Stimulated activated CD4-positive, alpha-beta T cell treated with anti-CD3 and anti-CD28 coated beads, Interleukin-15, amount 100 ng/mL, for 48 hours (primary cell): Measurements from ENCODE around the gene ADGRD2.

Experiments used
- DNase-seq, 2 donors: peaks; one replicate each; pipeline ENCODE4 v3.0.0-alpha.2; 2020; ENCODE audit warnings: low read depth in 2 of 2

The ADGRD2 gene

DNA sequence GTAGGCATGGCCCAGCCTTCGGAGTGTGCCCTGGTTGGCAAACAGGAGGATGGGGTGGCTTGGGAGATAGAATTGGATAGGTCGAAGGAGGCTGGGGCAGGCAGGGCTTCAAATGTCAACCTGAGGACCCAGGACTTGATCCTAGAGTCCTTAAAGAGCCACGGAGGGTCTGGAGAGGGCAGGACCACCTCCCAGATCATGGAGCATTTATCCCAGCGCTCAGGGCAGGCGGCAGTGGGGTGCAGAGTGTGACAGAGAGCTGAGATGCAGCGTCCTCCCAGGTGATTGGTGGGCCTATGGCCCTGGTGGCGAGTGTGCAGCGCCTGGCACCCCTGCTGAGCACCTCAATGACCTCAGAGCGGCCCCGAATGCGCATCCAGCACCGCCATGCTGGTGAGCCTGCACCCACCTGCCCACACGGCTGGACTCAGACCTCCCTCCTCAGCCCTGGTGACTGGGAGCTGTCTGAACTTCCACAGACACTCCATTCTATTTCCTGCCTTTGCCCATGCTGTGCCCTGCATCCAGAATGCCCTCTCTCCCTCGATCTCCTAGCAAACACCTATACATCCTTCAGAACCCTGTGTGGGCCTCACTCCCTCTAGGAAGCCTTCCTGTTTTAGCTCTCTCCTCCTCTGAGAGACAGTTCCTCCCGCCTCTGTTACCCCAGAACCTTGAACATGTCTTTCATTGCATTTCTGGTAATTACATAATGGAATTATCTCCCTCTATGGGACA is 6.3 kb downstream of the ADGRD2 start:
- DNase-seq: no peak

DNA sequence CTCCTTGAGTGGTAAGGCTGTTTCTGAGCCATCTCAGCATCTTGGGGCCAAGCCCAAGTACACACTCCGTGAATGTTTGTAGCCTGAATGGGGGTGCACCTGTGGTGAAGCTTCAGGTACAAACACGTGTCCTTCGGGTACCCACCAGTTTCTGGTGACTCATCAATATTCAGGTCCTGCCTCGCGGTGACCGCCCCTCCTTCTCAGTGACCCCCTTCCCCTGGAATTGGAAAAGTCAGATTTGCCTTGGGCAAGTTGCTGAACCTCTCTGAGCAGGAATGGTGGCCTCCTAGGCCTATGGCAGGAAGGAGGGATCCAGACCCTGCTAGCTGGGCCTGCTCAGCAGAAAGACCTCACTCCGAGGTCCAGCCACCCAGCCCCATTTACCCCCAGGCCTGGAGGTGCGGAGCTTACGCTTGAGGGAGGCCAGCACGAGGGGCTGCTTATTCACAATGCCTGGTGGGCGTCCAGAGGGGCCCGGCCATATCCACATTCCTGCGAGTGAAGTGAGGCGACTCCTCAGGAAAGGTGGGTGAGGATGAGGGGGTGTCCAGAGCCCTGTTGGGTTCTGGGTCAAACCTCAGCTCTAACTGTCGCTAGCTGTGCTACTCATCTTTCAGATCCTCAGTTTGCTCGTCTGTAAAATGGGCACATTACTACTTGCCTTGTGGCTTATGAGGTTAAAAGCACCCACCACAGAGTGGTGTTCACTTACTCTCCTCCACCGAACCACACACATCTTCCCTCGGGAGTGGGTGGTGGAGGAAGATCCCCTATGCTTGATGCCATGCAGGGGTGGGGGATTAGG is 7.0 kb downstream of the ADGRD2 start:
- no peak for DNase-seq

DNA sequence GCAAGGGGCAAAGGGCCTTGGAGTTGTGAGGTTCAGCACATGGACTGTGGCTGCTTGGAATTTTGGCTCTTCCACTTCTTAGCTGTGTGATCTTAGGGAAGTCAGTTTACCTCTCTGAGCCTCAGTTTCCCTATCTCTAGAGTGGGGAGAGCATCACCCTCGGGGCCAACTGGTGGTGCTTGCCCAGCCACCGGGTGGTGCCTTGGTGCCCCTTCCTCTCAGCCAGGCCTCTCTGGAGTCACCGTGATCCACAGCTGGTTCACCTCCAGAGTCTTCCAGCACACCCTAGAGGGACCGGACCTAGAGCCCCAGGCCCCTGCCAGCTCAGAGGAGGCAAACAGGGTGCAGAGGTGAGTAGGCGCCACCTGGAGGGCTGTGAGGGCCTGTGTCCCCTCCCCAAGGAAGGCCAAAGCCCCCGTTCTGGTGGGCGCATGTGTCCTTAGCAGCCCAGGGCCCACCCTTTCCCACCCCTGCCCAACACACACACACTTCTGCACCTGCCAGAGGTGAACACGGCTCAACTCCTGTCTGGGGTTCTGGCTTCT is 7.7 kb downstream of the ADGRD2 start:
- no peak for DNase-seq

DNA sequence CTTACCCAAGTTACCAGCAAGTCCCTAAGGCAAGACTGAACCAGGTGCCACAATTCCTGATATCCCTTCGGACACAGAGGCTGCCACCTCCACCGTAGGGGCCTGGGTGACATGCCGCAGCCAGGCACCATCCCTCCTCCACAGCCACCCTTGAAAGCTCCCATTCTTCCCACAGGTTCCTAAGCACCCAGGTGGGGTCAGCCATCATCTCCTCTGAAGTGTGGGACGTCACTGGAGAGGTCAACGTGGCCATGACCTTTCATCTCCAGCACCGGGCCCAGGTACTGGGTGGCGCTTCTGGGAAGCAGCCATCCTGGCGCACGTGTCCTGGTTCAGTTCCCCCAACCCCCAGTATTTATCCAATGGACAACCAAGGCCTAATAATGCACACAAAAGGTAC is 8.2 kb downstream of the ADGRD2 start:
- DNase-seq: no peak

- DNase-seq: no peak
Observed at GRCh38 chr9:124462739-124463138, 12.5 kb downstream of the ADGRD2 start.

- no peak for DNase-seq
Observed at GRCh38 chr9:124465736-124466135, 15.5 kb downstream of the ADGRD2 start.

DNA sequence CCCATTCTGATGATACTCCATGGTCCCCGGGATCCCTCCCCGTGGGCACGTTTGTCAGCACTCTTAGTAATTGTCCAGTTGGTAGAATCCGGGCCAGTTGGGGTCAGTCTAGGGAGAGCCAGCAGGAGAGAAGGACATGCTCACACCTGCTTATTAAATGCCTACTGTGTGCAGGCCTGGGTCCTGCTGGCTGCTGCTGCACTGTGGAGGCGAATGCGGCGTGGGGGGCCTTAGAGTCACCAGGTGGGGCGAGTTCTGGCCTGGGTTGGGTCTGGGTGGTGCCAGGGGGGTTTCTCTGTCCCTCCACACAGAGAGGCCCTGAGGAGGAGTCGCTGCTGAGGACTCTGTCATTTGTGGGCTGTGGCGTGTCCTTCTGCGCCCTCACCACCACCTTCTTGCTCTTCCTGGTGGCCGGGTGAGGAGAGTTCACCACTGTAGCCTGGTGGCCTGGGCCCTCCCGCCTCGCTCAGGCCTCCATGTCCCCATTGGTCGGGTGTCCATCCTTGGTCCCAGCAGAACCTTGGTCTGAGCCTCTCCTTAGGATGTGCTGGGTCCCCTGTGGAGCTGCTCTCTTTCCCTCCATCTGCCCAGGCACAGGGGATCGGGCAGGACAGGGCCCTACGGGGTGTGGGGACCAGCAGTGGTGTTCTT is 17.3 kb downstream of the ADGRD2 start:
- no peak for DNase-seq

DNA sequence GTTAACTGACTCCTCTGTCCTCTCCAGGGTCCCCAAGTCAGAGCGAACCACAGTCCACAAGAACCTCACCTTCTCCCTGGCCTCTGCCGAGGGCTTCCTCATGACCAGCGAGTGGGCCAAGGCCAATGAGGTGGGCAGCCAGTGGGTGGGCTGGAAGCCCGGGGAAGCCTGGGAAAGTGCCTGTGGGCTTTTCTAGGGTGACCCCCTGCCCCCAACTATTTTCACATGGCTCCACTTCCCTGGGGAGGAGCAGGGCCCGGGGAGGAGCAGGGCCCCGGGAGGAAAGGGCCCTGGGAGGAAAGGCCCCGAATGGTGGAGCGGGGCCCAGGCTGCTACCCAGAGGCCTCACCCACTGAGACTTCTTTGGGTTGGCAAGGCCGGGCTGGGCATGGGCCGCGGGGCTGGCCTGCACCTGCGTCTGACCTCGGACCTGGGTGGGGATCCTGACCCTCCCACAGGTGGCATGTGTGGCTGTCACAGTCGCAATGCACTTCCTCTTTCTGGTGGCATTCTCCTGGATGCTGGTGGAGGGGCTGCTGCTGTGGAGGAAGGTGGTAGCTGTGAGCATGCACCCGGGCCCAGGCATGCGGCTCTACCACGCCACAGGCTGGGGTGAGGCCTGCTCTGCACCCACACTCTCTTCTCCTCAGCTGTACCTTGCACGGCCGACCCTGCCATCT is 17.9 kb downstream of the ADGRD2 start:
- no peak for DNase-seq

DNA sequence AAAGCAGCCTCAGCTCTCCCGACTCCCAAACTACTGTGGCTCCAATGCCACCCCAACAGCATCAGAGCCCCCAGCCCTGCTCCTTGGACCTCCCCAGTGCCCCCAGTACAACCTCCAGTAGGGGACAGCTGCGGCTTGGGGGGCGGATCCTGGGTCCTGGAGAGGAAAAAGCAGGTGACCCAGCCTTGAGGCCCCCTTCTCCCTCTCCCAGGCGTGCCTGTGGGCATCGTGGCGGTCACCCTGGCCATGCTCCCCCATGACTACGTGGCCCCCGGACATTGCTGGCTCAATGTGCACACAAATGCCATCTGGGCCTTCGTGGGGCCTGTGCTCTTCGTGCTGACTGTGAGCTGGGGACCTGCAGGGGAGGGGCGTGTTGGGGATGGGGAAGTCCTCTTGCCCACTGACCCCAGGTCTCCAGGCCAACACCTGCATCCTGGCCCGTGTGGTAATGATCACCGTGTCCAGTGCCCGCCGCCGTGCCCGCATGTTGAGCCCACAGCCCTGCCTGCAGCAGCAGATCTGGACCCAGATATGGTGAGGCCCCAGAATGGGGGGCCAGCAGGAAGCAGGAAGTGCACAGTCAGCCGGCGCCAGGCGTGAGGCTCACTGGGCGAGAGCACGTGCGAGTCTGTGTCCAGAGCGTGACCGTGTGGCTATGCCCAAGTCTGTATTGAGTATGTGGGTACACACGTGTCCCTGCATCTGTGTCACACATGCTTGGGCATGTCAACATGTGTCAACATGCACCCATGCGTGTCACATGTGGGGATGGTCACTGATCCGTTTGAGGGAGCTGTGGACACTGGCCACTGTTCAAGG is 19.0 kb downstream of the ADGRD2 start:
- no peak for DNase-seq

GRCh38 chr9:124470306-124470705 is 20.1 kb downstream of the ADGRD2 start:
- no peak for DNase-seq

- no peak for DNase-seq
Observed at GRCh38 chr9:124470726-124471125, 20.5 kb downstream of the ADGRD2 start.

GRCh38 chr9:124471761-124472160 is 21.5 kb downstream of the ADGRD2 start:
- no peak for DNase-seq

DNA sequence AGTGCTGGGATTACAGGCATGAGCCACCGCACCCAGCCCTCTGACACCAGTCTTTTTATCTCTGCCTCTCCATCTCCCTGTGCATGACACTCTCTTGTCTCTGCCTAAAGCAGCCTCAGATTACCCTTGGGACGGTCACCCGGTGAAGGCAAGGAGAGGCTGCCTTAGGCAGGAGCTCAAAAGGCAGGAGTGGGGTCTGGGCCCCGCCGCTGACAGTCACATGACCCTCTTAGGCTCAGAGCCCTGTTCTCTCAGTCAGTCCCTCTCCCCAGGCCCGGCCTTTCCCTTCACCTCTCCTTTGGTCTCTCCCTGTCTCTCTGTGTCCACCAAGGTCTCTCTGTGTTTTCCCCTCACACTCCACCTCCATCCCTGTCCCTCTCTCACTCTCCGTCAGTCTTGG is 22.5 kb downstream of the ADGRD2 start:
- DNase-seq: no peak

- no peak for DNase-seq
Observed at GRCh38 chr9:124473310-124473709, 23.1 kb downstream of the ADGRD2 start.

DNA sequence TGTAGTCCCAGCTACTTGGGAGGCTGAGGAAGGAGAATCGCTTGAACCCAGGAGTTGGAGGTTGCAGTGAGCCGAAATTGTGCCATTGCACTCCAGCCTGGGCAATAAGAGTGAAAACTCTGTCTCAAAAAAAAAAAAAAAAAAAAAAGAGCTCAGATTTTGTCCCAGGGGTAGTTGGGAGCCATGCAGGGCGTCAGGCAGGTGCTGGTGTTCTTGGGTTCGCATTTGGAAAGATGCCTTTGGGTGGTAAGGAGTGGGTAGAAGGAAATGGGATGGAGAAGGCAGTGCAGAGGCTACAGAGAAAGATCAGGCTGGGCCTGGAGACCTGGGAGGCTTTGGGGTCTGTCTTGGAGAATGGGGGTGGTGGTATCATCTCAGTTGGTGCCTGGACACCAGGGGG is 23.9 kb downstream of the ADGRD2 start:
- no peak for DNase-seq

DNA sequence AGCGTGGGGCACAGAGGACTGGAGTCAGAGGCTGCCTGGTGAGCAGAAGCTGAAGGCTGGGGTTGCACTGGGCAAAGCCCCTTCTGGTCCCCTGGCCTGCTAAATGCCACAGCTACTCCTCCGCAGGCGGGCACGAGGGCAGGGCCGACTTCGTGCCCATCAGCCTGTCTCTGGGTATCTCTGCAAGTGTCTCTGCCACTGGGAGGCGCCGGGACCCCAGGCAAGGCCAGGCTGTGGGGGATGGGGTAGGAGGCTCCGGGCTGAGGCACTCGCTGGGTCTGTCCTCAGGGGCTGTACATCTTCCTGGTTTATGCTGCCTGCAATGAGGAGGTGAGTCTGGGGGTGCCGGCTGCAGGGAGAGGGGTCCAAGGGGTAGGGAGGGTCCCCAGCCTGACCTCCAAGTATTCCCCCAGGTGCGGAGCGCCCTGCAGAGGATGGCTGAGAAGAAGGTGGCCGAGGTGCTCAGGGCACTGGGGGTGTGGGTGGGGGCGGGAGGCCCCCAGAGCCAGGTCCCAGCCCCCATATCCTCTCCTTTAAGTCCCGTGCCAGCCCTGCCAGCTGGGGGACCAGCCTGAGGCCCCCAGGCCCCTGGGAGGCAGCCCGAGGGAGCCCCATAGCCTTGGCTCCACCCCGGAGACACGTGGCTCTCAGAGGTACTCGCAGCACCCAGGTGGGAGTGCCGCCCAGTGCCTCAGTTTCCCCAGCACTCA is 25.1 kb downstream of the ADGRD2 start:
- no peak for DNase-seq

DNA sequence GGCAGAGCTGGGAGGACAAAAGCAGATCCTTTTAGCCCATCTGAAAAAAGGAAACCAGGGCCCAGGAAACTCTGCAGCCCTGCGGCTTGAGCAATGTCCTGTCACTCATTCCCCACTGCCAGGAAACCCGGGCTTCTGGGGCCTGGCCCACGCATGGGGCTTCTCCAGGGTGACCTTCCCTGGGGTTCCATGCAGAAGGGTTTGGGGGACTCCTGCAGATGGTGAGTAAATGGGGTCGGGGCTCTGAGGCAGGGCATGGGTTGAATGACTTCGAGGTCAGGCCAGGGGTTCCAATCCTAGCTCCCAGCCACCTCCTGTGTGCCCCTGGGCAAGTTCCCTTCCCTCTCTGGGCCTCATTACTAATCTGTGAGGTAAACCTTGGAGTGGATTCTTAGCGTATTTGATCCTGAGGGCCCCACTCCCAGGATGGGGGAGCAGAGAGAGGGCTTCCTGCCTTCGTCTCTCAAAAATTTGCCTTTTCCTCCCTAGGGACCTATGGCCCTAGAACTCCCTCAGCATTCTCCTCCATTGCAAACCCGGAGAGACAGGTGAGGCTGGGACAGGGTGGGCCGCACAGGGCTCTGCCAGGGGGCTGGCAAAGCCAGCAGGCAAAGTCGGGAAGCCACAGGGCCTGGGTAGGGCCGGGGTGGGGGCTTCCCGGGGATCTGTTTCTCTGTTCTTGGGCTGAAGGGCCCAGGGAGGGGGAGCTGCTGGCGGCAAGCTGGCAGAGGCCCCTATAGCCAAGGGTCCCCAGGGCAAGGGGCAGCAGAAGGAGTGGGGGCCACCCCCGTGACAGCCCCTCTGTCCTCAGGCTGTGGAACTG is 25.8 kb downstream of the ADGRD2 start:
- no peak for DNase-seq

DNA sequence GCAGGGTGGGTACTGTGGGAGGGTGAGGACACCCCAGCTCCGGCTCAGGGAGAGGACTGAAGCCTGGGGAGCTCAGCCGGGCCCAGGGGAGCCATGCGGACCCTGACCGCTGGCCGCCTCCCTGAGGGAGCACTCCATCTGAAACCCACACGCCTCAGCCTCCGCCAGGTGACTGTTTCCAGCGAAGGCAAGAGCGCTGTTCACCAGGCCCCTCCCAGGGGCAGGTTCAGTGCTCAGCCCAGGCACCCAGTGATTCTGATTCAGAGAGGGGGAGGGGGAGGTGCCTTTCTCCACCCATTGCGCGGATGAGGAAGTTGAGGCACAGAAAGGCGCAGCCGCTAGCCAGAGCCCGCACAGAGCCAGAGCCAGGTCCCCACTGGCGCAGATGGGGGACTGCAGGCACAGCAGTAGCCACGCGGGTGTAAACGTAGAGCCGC is 27.0 kb downstream of the ADGRD2 start:
- DNase-seq: no peak

GRCh38 chr9:124477648-124478285 is 27.5 kb downstream of the ADGRD2 start:
- no peak for DNase-seq
